Measurements from ENCODE around the gene NMNAT3.

The NMNAT3 gene

GRCh38 chr3:139517321-139518065, 160.3 kb downstream of the NMNAT3 start:
- DNase-seq: no peak

- DNase-seq: no peak
Observed at GRCh38 chr3:139514741-139515140, 163.0 kb downstream of the NMNAT3 start.

Data from hematopoietic multipotent progenitor cell treated with erythropoietin and hydrocortisone succinate and interleukin-3 and kit ligand, for 4 days (in vitro differentiated cells).